Ovary (tissue), 9 donors: Measurements from ENCODE around the gene RERE. TPM values are rescaled to one million over a fixed set of nuclear protein-coding genes. Genes with fewer than 3 reads are reported as not detected.
A peak's percentile ranks its signal among the peaks of the same experiment; 100 is the strongest.

Experiments
- DNase-seq, 5 donors: peaks; one replicate each; pipeline ENCODE4 v3.0.0-alpha.2; 2019 to 2020
- H3K27ac ChIP-seq, 2 donors: fragments of 200-600 bp; one replicate each; pipeline versions ENCODE4 v1.5.1 to v1.8.0; 2019 to 2022
- H3K27me3 ChIP-seq: fragments of 200-600 bp; one replicate; pipeline ENCODE4 v1.8.0; 2022
- H3K36me3 ChIP-seq: fragments of 200-600 bp; sonication (generic); one replicate; pipeline ENCODE4 v1.5.1; 2019
- H3K4me1 ChIP-seq: one replicate; pipeline ENCODE4 v1.8.1; 2013; ENCODE audit warnings: mild to moderate bottlenecking, moderate library complexity; ENCODE audit not compliant: insufficient read depth
- H3K4me3 ChIP-seq: fragments of 200-600 bp; sonication (generic); one replicate; pipeline ENCODE4 v1.5.1; 2017
- H3K9me3 ChIP-seq, 2 donors: fragments of 200-600 bp in 1 of 2; sonication (generic) in 1 of 2; one replicate each; pipeline versions ENCODE4 v1.5.1 to v1.8.1; 2013 to 2019; ENCODE audit warnings: mild to moderate bottlenecking in 1 of 2, moderate library complexity in 1 of 2
- CTCF ChIP-seq, 3 donors: fragments of 450-650 bp in 2 of 3; fragments of 200-600 bp in 1 of 3; IDR thresholded peaks; one replicate each; pipeline versions ENCODE4 v1.5.1 to v1.8.0; 2016 to 2022; ENCODE audit warnings: antibody characterized with exemption in 3 of 3, mild to moderate bottlenecking in 1 of 3
- EP300 ChIP-seq: sonication (generic); formaldehyde crosslinking; IDR thresholded peaks from one replicate; pipeline ENCODE4 v1.6.1; 2017; ENCODE audit warnings: antibody characterized with exemption
- POLR2A ChIP-seq: fragments of 450-650 bp; IDR thresholded peaks from one replicate; pipeline ENCODE4 v1.6.1; 2017; ENCODE audit warnings: antibody characterized with exemption, mild to moderate bottlenecking, moderate library complexity
- WGBS, 3 donors: extraction: QIAGEN DNeasy Blood & Tissue Kit in 1 of 3; methylation state at CpG; one replicate each; pipeline versions ENCODE4 v1.1.5 to v1.1.7; 2013 to 2017; 5-methylcytosine and 5-hydroxymethylcytosine counted together
- intact Hi-C, 4 donors: fragments of 100-400 bp; cut with DNase I; formaldehyde crosslinking; loops; one replicate each; pipeline versions ENCODE4 v1.11.0 to v1.15.1; 2022 to 2023
- polyA plus RNA-seq, 2 donors: library from polyadenylated mRNA; stranded (reverse); fragments of 200-250 nt in 1 of 2; fragments of 350-450 nt in 1 of 2; fragmentation: Illumina TruSeq in 1 of 2; extraction: RNeasy Lipid Tissue Mini Kit (QIAGEN cat#74804) in 1 of 2; gene quantifications; one replicate each; pipeline ENCODE4 v1.2.3, GENCODE V29; 2013 to 2014
- total RNA-seq, 7 donors: library from RNA; depleted of rRNA in 2 of 7; stranded (reverse); fragments of >200 nt in 2 of 7; fragmentation: NEBNext Ultra II Directional in 3 of 7; extraction: Animal tissue kit (Norgen Biotek cat#: 25700) in 3 of 7; gene quantifications; one replicate each; pipeline versions ENCODE4 v1.1.0 to v1.2.4, GENCODE V29; 2016 to 2023
- donor health status: DM: no; HTN: no; CAD: no; lungs with moderate emphysema.
- donor health status: DM: no; HTN: no; CAD: no.
- donor health status: Bipolar disorder and iron deficiency.
- donor health status: DM: yes; HTN: yes; CAD: no.
- donor health status: DM: no; HTN: no; CAD: no.
- donor health status: DM: yes; HTN: yes; CAD: no.

Gene RERE
- total and polyA plus RNA-seq, 9 donors = 36.7 to 119 (median 114) TPM

GRCh38 chr1:8464377-8464776 lies 353.1 kb downstream of the RERE start:
- no peak overlapping the region for H3K4me3 ChIP-seq
- no peak for DNase-seq
- TF ChIP-seq POLR2A (no peak), CTCF (IDR thresholded peaks at IDR 0.05) (no peak), EP300 (no peak)
- WGBS, 3 donors = 46 to 59% (median 49%) methylated on average over 4 of the region's 4 CpGs
- H3K27ac ChIP-seq = peak overlapping the region; percentile 22 to 72
- no peaks in the 10 kb centered on the region for H3K9me3 ChIP-seq
- intact Hi-C loops = loop anchor here in 1 of 4 donors (10.0 kb wide), 1 partner anchor 200 kb away; no protein-coding TSS in a partner anchor
- no peaks in the 10 kb centered on the region for H3K36me3 ChIP-seq
- peaks cover 22% of the 10 kb centered on the region for H3K4me1 ChIP-seq
- H3K27me3 ChIP-seq = no peaks in the 10 kb centered on the region

- Histone ChIP-seq H3K4me1 (peaks cover 22% of the 10 kb centered on the region), H3K9me3 (no peaks in the 10 kb centered on the region), H3K27me3 (no peaks in the 10 kb centered on the region), H3K36me3 (no peaks in the 10 kb centered on the region), H3K4me3 (no peak overlapping the region), H3K27ac (peak overlapping the region; percentile 47 to 72)
- TF ChIP-seq EP300 (no peak), POLR2A (no peak), CTCF (IDR thresholded peaks at IDR 0.05) (no peak)
- peak in 3 of 5 donors; percentile 36 to 49 (median 43) for DNase-seq
- WGBS, 3 donors = 6 to 8% (median 8%) methylated on average over 8 of the region's 8 CpGs
- intact Hi-C loops = loop anchor here in 1 of 4 donors (10.0 kb wide), 1 partner anchor 201 kb away; no protein-coding TSS in a partner anchor
These were observed 354.1 kb downstream of the RERE start for GRCh38 chr1:8463144-8463927.

GRCh38 chr1:8462371-8462892 lies 355.0 kb downstream of the RERE start:
- peak in 3 of 5 donors; percentile 32 to 54 (median 46) for DNase-seq
- no peaks in the 10 kb centered on the region for H3K27me3 ChIP-seq
- TF ChIP-seq POLR2A (no peak), CTCF (IDR thresholded peaks at IDR 0.05) (no peak), EP300 (no peak)
- WGBS, 3 donors = 60 to 69% (median 68%) methylated on average over 13 of the region's 13 CpGs
- H3K36me3 ChIP-seq = no peaks in the 10 kb centered on the region
- intact Hi-C loops = loop anchor here in 1 of 4 donors (10.0 kb wide), 1 partner anchor 202 kb away; no protein-coding TSS in a partner anchor
- H3K9me3 ChIP-seq = no peaks in the 10 kb centered on the region
- no peak overlapping the region for H3K4me3 ChIP-seq
- peaks cover 22% of the 10 kb centered on the region for H3K4me1 ChIP-seq
- peak overlapping the region; percentile 44 to 72 for H3K27ac ChIP-seq

- no peak overlapping the region for H3K27ac ChIP-seq
- intact Hi-C loops = loop anchor here in 1 of 4 donors (10.0 kb wide), 1 partner anchor 203 kb away; no protein-coding TSS in a partner anchor
- no peaks in the 10 kb centered on the region for H3K9me3 ChIP-seq
- H3K4me3 ChIP-seq = no peak overlapping the region
- H3K36me3 ChIP-seq = no peaks in the 10 kb centered on the region
- H3K4me1 ChIP-seq = peaks cover 22% of the 10 kb centered on the region
- TF ChIP-seq POLR2A (no peak), CTCF (IDR thresholded peaks at IDR 0.05) (no peak)
- no peaks in the 10 kb centered on the region for H3K27me3 ChIP-seq
- 61 to 70% (median 63%) methylated on average over 5 of the region's 5 CpGs for WGBS, 3 donors
- DNase-seq = no peak
These were observed 355.9 kb downstream of the RERE start for GRCh38 chr1:8461351-8462110.
